GM19397 (cell line): ENCODE measurements around the gene CXCR6.
A peak's percentile ranks its signal among the peaks of the same experiment; 100 is the strongest.
"Not testable (repeated sequence)": the region's sequence is repeated elsewhere in the genome, so short reads cannot be mapped to it uniquely, and the experiment has no call there.

Experiments
- ATAC-seq: cut with Tn5 transposase; IDR thresholded peaks from one replicate; pipeline ENCODE4 v1.9.1; 2021; ENCODE audit warnings: mild to moderate bottlenecking, moderate library complexity; ENCODE audit not compliant: unreplicated experiment

CXCR6 gene

DNA sequence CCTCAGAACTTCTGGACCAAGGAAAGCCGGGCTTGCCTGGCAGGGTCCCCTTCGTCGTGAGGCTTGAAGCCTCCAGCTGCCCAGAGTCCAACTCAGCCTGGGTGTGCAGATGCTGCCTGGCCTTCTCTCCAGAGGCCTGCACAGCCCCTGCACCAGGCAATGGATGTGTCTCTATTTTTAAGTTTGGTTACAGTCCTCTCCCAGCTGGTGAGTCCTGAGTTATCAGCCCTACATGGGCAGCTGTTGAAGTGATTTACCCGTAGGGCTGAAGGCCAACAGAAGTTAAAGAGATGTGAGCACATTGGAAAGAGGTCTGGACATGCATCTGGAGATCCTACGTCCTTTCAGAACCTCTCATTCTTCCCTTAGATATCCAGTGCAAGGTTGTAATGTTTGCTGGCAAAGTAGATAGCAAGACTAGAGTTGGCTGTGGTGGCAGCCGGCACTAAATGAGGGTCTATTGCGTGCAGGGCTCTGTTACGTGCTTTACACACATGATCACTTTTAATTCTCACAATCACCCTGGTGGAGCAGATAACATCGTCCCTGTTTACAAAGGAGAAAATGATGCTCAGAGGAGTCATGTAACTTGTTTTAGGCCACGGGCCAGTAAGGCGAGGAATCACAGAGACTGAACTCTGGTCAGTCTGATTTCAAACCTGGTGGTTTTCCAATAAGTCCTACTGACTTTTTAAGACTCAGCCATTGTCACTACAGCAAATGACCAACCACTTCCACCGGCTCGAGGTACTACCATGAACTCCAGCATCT lies 42.5 kb downstream of the CXCR6 start:
- ATAC-seq, result no peak

DNA sequence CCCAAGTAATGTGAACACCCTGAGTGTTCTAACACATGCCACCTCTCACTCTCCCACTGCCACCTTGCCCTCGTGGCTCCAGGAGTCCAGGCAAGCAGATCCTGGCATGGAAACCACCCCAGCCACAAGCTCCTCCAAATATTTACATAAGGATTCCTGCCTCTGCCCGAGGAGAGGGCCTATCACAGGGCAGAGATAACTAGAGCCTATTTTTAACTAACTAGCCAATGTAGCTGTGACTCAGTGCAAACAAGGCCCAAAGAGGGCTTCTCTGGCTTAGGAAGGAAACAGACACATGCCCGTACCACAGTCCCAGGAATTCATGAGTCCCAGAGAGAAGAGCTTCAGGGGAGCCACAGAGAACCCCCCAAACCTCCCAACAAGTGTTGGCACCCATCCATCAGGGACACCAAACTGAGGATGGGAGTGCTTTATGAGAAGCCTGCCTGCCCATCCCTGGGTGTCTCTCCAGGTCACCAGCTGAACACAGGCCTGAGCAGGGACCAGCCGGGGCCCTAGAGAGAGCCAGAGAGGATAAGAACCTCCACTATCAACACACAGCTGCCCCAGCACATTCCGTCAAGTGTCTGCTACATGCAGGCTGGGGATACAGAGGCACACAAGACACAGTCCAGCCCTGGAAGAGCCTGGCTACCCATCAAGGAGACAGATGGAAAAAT lies 43.2 kb downstream of the CXCR6 start:
- no peak for ATAC-seq

DNA sequence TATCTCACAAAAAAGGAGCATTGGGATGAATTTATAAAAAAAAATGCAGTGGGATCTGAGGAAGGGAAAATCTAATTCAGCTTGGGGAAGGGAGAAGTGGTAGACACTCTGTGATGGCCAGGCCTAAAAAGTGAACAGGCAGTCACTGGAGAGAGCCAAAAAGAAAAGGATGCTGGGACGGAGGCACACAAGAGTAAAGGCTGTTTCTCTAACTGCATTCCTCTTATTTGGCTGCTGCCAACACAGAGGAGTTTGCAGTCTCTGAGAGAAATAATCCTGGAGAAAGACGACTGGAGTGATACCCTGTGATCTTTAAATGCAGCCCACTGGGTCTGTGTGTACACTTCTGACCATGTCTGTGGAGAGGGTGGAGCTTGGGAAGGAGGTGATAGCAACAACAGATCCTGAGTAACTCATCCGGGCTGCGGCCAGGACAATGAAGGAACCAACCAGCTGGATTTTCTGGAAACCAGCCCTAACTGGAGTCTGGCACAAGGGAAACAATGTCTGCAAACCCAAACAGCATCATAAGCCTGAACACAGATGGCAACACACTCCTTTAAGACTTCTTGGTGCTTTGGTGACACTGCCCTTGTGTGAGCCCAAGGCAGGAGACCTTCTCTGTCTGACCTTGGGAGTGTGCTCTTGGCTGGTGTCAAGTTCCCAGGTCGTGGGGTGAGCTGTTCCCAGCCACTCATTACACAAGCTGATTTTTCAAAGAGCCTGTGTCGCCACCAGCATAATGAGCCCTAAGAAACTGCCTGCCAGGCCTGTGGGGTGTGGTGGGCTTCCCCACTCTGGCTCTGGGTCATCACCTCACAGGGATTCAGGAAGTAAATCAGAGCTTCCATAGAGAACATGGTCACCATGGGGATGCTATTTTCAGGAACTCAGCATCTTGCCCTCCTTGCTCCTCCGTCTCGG lies 44.4 kb downstream of the CXCR6 start:
- no peak for ATAC-seq

DNA sequence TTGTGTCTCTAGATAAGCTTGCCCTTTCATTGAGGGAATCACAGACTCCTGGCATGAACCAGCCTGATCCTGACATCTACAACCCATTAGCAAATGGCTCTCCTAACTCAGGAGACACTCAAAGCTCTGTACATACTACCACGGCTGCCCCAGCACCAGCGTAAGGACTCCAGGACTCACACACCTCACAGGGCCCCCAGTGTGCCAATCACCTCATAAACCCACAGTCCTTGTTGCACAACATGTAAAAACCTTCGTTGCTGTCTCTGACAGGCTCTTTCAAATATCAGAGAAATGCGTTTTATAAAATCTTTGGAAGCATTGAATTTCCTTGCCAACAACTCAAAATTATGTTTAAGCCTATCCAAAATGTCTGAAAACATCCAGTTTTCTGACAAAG lies 45.1 kb downstream of the CXCR6 start:
- ATAC-seq, result no peak

DNA sequence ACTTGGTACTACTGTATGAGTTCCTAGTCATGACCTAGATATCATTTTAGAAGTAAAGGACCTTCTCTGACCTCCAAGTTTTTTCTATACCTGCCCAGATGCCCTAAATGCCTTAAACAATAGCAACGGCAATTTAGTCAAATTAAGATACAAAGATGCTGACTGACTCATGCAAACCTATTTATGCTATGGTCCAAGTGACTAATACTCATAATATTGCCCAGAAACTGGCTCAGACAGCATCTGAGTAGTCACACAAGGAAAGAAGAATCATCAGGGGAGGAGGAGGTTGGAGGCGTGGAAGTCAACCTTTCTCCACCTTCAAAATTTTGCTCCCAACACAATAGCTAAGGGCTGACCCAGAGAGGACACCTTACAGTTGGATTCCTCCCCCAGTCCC lies 45.5 kb downstream of the CXCR6 start:
- no peak for ATAC-seq

DNA sequence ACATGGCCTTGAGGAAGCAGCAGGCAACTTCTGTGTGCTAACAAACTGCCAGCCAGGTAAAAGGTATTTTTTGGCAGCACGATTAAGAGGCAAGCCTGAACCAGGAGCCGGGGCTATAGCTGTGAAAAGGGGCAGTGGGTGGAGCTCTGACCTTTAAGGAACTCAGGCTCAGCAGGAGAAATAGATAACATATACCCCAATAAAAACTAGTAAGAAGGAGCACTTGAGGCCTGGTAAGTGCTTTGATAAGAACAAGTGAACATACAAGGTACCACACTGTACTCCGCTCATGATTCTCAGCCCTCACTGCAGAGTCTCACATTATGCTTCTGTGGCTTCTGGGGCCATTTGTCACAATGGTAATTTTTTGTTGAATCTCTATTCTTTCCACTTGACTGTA lies 46.9 kb downstream of the CXCR6 start:
- no peak for ATAC-seq

DNA sequence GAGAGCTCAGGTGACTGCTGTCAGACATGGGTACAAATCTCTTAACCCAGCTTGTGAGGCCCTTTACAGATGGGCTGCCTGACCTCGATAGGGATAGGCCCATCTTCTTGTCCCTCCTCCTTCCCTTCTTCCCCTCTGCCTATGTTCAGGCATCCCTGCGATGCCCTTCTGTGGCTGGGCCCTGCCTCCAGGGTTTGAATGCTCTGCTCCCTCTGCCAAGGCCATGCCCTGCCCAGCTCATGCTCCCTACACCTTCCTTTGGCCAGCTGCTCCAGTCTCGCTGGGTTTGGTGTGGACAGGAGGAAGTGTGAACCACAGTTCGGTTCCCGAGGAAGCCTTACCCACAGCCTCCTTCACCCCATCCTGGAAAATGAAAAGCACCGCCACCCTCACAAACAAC lies 48.1 kb downstream of the CXCR6 start:
- no peak for ATAC-seq

DNA sequence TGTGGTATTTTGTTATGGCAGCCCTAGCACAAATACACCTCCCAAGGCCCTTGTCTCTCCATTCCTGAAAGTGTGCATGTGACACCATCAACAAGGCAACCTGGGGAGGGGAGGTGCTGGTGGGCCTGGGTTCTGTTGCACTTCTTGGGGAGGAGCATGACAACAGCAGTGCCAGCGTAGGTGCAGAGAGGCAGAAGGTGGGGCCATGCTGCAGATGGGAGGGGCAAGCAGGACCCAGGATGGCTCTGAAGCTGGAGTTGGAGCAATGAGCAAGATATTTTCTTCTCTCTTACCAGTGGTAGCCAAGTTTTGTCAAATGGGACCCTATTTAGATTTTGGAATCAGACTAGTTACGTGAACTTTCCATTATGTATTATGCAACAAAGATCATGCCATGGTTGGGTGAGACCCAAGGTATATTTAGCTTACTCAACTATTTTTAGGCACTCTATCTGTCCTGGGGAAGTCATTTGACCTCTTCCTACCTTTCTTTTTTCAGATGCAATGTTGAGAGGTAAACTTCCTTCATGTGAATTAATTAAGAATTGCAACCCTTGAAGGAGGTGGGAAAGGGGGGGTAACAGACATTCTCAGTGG lies 49.0 kb downstream of the CXCR6 start:
- ATAC-seq, result no peak

DNA sequence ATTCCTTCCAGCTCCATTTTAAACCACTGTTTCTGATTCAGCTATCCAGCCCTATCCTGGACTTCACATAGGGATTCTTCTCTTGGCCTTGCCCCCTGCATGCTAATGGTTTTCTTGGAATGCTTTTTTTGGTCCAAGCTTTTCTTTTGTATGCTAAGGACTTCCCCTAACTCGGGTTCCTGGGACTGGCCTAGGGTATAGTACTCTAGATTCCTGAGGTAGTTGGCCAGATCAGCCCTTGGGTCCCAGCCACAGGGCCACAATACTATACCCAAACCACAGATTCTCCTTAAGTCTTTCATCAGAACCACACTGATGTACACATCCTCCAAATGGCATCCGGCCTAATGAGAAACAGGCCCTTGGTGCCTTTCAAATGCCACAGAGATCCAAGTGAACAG lies 49.6 kb downstream of the CXCR6 start:
- no peak for ATAC-seq

DNA sequence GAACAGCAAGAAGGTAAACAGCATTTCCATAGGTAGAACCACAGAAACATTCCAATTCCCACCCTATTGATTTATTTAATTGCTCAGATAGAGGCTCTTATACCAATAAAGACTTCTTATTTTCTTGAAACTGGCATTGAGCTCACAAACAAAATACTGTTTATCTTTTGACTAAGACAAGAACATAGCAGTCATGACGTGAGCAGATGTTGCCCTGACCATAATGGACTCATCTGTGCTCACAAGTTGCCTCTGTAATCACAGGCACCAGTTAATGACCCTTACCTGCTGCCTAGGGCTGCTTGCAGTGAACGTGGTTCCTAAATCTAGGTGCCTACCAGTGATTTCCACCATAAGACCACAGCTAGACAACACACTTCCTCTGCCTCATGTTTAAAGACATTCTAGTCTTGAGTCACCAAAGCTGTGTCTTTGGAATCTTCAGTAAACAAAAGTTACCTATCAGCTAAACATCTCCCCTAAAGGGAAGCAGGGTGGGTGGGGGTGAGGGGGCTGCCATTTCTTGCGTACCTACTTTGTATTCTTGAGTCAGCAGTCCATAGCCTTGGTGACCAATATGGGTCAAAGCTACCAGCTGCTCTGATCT lies 50.3 kb downstream of the CXCR6 start:
- no peak for ATAC-seq

DNA sequence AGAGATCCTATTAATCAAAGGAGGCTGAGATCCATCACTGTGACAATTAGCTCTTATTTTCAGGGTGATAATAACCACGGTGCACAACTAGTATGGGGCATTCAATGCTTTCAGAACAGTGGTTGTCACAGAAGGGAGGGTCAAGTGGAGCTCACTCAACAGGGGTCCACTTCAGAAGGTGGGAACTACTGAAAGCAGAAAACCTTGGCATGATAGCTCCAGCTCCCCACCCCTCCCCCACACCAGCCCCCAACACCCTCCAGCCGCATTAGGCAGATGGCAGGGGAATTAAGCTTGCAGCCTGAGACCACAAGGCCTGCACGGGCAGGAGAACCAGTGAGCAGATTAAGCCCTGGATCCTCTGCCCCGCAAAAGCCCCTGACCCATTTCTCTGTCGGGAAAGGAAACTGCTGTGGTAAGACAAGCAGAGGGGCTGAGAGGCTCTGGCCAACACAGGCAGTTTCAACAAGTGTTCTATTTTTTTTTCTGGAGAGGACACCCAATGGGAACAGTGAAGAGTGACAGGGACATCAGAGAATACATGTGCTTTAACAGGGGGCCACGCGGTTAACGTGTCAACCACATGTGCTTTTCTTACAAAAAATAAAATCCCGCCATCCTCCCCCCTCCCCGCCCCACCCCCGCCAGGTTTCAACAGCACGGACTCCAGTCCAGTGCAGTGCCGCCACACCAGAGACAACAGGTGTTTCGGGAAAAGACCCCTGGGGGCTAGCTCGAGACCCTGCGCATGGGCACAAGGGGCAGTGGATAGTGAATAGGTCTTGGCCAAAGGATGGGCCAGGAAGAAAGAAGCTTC lies 51.4 kb downstream of the CXCR6 start:
- peak; percentile 15 for ATAC-seq

DNA sequence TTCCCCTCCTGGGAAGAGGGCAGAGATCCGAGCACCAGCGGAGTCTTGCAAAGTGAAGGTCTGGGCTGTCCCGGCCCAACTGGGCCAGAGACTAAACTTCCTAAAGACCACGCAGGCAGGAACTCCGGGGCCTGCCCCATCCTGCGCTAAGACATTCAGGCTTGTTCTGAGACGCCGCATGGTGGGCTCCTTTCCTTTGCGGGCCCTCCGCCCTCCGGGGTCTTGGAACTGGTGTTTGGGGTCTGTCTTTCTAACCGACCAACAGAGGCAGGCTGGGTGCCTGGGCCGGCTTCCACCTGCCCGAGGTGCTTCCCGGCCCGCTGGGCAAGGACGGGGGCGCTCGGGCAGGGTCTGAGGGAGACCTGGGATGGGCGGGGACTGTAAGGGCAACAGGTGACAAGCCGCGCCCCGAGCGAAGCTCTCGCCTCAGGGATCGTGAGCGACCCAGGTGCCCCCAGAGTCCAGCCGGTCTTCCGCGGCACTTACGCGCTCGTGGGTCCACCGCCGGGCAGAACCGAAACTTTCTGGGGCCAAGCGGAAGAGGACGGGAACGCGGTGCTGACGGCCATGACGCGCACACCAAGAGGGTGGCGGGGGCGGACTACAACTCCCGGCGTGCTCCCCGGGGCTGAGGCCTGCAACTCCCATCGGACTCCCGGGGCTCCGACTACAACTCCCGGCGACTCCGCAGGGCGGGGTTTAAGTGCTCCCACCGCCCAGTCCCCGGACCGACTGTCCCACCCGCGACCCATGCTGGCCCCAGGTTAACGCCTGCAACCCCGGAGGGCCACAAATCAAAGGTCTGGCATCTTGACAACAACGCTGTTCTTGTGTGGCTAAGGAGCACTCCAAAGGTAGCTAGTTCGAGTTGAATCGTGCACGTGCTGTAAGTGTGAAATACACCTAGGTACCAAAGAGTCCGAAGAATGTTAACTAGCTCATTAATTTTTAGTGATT lies 52.2 kb downstream of the CXCR6 start, which contains the start of gene FYCO1:
Gene FYCO1 (minus strand): TSS at position 589 of the 957 bp plus-strand sequence. CDS start 10,914 bp downstream, outside the sequence.
- ATAC-seq, result peak; percentile 94

DNA sequence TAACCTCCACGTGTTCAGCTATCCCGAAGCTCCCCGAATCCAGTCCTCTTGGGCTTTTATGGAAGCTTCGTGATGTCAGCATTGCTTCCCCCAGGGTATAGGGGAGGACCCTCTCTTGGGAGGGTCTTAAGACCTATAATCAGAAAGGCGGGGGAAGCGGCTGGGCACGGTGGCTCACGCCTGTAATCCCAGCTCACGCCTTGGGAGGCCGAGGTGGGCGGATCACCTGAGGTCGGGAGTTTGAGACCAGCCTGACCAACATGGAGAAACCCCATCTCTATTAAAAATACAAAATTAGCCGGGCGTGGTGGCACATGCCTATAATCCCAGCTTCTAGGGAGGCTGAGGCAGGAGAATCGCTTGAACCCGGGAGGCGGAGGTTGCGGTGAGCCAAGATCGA lies 54.2 kb downstream of the CXCR6 start:
- ATAC-seq, result not testable (repeated sequence)

DNA sequence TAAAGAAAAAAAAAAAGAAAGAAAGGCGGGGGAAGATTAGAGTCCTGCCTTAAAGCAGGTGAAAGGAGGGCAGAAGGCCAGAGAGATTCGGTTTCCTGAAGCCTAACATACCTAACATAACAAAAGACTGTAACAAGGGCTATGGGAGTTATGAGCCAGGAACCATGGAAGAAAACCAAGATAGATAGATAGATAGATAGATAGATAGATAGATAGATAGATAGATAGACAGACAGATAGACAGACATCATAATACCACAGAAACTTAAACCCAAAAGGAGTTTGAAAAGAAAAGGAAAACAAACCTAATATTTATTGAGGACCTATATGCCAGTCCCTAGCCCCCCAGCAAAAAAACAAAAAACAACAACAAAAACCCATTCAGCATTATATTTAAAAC lies 54.7 kb downstream of the CXCR6 start:
- ATAC-seq, result no peak
